ENCODE measurements around the gene ATPAF2.

DNA sequence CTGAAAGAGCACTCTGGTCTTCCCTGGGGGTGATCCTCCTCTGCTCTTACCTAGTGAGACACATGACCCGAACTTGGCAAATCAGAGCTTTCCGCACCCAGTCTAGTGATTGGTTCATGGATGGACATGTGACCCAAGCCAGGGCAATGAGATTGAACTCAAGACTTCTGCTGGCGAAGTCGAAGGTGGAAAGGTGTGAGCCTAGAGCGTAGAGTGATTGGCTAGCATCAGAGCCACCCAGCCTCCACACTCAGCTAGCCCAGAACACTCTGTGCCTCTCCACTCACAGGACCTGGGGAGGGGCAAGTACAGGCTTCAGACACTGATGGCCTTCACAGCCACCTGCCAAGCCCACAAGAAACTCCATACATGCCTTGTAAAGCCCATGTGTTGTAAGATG, 17.6 kb downstream of the ATPAF2 start:
- TF ChIP-seq EZH2phosphoT487 (IDR thresholded peaks at IDR 0.05; ENCODE audit: borderline replicate concordance) (no peak), SP1 (IDR thresholded peaks at IDR 0.05; ENCODE audit: low read depth) (no peak), FOSL1 (IDR thresholded peaks at IDR 0.05; ENCODE audit: low read depth) (no peak), YY1 (IDR thresholded peaks at IDR 0.05; ENCODE audit: extremely low read depth, insufficient replicate concordance, low read depth, low read length) (no peak), POLR2A (IDR thresholded peaks at IDR 0.05; ENCODE audit: borderline replicate concordance, extremely low read depth, insufficient read depth, insufficient read length) (no peak), POLR2AphosphoS5 (IDR thresholded peaks at IDR 0.05; ENCODE audit: low read depth, low read length) (no peak), TCF7L2 (IDR thresholded peaks at IDR 0.05; ENCODE audit: borderline replicate concordance, extremely low read depth, insufficient read depth, insufficient read length) (no peak), EZH2 (IDR thresholded peaks at IDR 0.05) (no peak), ZFX (IDR thresholded peaks at IDR 0.05) (no peak)
- TF ChIP-seq, protein P1, sequence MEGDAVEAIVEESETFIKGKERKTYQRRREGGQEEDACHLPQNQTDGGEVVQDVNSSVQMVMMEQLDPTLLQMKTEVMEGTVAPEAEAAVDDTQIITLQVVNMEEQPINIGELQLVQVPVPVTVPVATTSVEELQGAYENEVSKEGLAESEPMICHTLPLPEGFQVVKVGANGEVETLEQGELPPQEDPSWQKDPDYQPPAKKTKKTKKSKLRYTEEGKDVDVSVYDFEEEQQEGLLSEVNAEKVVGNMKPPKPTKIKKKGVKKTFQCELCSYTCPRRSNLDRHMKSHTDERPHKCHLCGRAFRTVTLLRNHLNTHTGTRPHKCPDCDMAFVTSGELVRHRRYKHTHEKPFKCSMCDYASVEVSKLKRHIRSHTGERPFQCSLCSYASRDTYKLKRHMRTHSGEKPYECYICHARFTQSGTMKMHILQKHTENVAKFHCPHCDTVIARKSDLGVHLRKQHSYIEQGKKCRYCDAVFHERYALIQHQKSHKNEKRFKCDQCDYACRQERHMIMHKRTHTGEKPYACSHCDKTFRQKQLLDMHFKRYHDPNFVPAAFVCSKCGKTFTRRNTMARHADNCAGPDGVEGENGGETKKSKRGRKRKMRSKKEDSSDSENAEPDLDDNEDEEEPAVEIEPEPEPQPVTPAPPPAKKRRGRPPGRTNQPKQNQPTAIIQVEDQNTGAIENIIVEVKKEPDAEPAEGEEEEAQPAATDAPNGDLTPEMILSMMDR (IDR thresholded peaks at IDR 0.05 in 2 of 3, conservative IDR thresholded peaks at IDR 0.05 in 1 of 3; ENCODE audit: borderline replicate concordance in 1 of 3, insufficient read depth in 1 of 3, low read depth in 2 of 3, low read length in 2 of 3), result no peak
- TF ChIP-seq, protein P2, sequence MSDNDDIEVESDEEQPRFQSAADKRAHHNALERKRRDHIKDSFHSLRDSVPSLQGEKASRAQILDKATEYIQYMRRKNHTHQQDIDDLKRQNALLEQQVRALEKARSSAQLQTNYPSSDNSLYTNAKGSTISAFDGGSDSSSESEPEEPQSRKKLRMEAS (IDR thresholded peaks at IDR 0.05), result no peak
- TF ChIP-seq, protein P3, sequence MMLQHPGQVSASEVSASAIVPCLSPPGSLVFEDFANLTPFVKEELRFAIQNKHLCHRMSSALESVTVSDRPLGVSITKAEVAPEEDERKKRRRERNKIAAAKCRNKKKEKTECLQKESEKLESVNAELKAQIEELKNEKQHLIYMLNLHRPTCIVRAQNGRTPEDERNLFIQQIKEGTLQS (IDR thresholded peaks at IDR 0.05), result no peak
- TF ChIP-seq, protein P4, sequence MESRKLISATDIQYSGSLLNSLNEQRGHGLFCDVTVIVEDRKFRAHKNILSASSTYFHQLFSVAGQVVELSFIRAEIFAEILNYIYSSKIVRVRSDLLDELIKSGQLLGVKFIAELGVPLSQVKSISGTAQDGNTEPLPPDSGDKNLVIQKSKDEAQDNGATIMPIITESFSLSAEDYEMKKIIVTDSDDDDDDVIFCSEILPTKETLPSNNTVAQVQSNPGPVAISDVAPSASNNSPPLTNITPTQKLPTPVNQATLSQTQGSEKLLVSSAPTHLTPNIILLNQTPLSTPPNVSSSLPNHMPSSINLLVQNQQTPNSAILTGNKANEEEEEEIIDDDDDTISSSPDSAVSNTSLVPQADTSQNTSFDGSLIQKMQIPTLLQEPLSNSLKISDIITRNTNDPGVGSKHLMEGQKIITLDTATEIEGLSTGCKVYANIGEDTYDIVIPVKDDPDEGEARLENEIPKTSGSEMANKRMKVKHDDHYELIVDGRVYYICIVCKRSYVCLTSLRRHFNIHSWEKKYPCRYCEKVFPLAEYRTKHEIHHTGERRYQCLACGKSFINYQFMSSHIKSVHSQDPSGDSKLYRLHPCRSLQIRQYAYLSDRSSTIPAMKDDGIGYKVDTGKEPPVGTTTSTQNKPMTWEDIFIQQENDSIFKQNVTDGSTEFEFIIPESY (IDR thresholded peaks at IDR 0.05; ENCODE audit: extremely low read depth, insufficient replicate concordance, low read length), result no peak
